Measurements from ENCODE around the gene ANKRD63. TPM values are rescaled to one million over a fixed set of nuclear protein-coding genes. Genes with fewer than 3 reads are reported as not detected.

ANKRD63 gene
- polyA plus RNA-seq, 3 donors, result not detected

DNA sequence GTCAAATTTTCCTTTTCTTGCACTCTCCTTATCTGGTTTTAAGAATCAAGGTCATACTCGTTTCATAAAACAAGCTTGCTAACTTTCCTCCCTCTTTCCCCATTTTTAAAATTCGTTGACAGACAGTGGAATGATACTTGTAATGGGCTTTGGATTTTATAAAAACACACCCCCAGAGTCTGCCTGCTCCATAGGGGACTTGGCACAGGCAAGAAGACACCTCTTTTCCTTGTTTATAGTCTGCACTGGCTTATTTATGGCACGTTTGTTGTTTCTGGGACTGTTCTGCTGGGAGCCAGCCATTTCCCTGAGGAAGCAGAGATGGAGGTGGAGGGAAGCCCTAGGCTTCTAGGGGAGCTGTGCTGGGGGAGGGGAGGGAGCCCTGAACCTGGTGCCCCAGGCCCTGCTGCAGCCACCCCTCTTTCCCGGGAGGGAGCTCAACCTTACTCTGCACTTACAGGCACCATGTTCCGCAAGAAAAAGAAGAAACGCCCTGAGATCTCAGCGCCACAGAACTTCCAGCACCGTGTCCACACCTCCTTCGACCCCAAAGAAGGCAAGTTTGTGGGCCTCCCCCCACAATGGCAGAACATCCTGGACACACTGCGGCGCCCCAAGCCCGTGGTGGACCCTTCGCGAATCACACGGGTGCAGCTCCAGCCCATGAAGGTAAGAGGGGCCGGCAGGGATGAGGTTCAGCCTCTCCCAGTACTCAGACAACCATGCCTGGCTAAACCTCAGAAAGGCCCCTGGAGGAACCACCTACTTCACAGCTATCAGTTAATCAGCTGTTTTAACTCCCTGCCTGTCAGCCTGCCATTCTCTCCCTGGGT is 18.3 kb downstream of the ANKRD63 start:
- H3K4me1 ChIP-seq (ENCODE audit: control insufficient read depth in 1 of 2, insufficient read depth in 2 of 2, low read length in 2 of 2), result no peaks in the 10 kb centered on the region
- intact Hi-C loops (cut with micrococcal nuclease), result no loop called here
- no peaks in the 10 kb centered on the region for H3K36me3 ChIP-seq (replicated peaks in 1 of 2; ENCODE audit: control insufficient read depth in 1 of 2, insufficient read depth in 2 of 2, low read length in 2 of 2)
- H3K27ac ChIP-seq (ENCODE audit: low read depth in 1 of 2, low read length in 2 of 2), result no peak overlapping the region
- TF ChIP-seq, protein P1, sequence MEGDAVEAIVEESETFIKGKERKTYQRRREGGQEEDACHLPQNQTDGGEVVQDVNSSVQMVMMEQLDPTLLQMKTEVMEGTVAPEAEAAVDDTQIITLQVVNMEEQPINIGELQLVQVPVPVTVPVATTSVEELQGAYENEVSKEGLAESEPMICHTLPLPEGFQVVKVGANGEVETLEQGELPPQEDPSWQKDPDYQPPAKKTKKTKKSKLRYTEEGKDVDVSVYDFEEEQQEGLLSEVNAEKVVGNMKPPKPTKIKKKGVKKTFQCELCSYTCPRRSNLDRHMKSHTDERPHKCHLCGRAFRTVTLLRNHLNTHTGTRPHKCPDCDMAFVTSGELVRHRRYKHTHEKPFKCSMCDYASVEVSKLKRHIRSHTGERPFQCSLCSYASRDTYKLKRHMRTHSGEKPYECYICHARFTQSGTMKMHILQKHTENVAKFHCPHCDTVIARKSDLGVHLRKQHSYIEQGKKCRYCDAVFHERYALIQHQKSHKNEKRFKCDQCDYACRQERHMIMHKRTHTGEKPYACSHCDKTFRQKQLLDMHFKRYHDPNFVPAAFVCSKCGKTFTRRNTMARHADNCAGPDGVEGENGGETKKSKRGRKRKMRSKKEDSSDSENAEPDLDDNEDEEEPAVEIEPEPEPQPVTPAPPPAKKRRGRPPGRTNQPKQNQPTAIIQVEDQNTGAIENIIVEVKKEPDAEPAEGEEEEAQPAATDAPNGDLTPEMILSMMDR (IDR thresholded peaks at IDR 0.05), result no peak
- Mint-ChIP-seq H3K27me3 (ENCODE audit: low read depth in 3 of 3) (peaks cover 0 to 13% (median 6%) of the 10 kb centered on the region in 3 donors), H3K4me3 (no peak overlapping the region), H3K9me3 (no peaks in the 10 kb centered on the region), H3K27ac (peak overlapping the region in 1 of 7 donors; percentile 19), H3K36me3 (no peaks in the 10 kb centered on the region), H3K4me1 (peaks cover 6% of the 10 kb centered on the region)
- no peaks in the 10 kb centered on the region for H3K9me3 ChIP-seq (replicated peaks in 1 of 2; ENCODE audit: control insufficient read depth in 1 of 2, insufficient read depth in 1 of 2, low read length in 2 of 2)
- H4K20me1 ChIP-seq (ENCODE audit: insufficient read depth, low read length), result no peaks in the 10 kb centered on the region
- H3K4me3 ChIP-seq (replicated peaks in 1 of 3; ENCODE audit: low read depth in 2 of 3, low read length in 3 of 3), result no peak overlapping the region
- H3K27me3 ChIP-seq (ENCODE audit: control insufficient read depth in 2 of 2, insufficient read depth in 2 of 2, low read length in 2 of 2), result no peaks in the 10 kb centered on the region
- no peak overlapping the region for H2AFZ ChIP-seq (ENCODE audit: insufficient read depth, low read depth, low read length, poor library complexity, severe bottlenecking)
- H3K79me2 ChIP-seq (ENCODE audit: insufficient read depth, low read length), result no peaks in the 10 kb centered on the region
- H3K9ac ChIP-seq (ENCODE audit: insufficient read depth, low read length, poor library complexity, severe bottlenecking), result no peak overlapping the region
- WGBS (ENCODE audit: insufficient coverage), result 95% methylated on average over 9 of the region's 16 CpGs
- no peak for DNase-seq
- H3K4me2 ChIP-seq (replicated peaks; ENCODE audit: extremely low read depth, low read length, poor library complexity, severe bottlenecking), result no peak overlapping the region

DNA sequence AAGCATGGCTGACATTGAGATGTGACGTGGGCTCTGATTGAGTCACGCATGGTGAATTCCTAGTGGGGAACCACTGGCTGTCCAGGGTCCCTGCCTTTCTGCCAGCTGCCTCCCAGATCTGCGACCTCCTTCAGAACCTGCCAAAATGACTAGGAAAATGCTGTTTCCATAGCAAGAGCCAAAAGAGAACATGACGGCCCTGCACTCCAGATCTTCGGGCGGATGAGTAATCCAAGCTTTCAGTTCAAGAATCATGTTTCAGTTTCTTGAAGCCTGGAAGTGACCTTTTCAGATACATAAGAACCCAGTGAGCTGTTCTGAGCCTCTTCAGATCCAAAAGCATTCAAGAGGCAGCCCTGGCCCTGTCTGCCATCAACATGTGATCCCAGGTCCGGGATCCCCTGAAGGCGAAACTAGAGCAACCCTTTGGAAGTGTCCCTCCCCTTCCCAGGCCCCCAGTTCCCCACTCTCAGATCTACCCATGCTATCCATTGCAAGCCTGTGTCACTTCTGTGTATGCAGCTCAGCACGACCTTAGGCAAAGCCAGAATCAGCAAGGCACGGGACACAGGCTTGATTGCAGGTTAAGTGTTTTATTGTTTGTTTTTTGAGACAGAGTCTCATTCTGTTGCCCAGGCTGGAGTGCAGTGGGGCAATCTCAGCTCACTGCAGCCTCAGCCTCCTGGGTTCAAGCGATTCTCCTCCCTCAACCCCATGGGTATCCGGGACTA is 19.7 kb downstream of the ANKRD63 start:
- Histone ChIP-seq H2AFZ (ENCODE audit: insufficient read depth, low read depth, low read length, poor library complexity, severe bottlenecking) (no peak overlapping the region), H3K9ac (ENCODE audit: insufficient read depth, low read length, poor library complexity, severe bottlenecking) (no peak overlapping the region), H3K4me1 (ENCODE audit: control insufficient read depth in 1 of 2, insufficient read depth in 2 of 2, low read length in 2 of 2) (no peaks in the 10 kb centered on the region), H3K79me2 (ENCODE audit: insufficient read depth, low read length) (no peaks in the 10 kb centered on the region), H4K20me1 (ENCODE audit: insufficient read depth, low read length) (no peaks in the 10 kb centered on the region), H3K27me3 (ENCODE audit: control insufficient read depth in 2 of 2, insufficient read depth in 2 of 2, low read length in 2 of 2) (no peaks in the 10 kb centered on the region), H3K4me2 (replicated peaks; ENCODE audit: extremely low read depth, low read length, poor library complexity, severe bottlenecking) (no peak overlapping the region), H3K9me3 (replicated peaks in 1 of 2; ENCODE audit: control insufficient read depth in 1 of 2, insufficient read depth in 1 of 2, low read length in 2 of 2) (no peaks in the 10 kb centered on the region), H3K27ac (ENCODE audit: low read depth in 1 of 2, low read length in 2 of 2) (no peak overlapping the region), H3K36me3 (replicated peaks in 1 of 2; ENCODE audit: control insufficient read depth in 1 of 2, insufficient read depth in 2 of 2, low read length in 2 of 2) (no peaks in the 10 kb centered on the region), H3K4me3 (replicated peaks in 1 of 3; ENCODE audit: low read depth in 2 of 3, low read length in 3 of 3) (no peak overlapping the region)
- no peaks in the 10 kb centered on the region for H3K36me3 Mint-ChIP-seq
- no peaks in the 10 kb centered on the region for H3K9me3 Mint-ChIP-seq
- H3K4me3 Mint-ChIP-seq, result no peak overlapping the region
- H3K27me3 Mint-ChIP-seq (ENCODE audit: low read depth in 3 of 3), result peaks cover 0 to 13% (median 7%) of the 10 kb centered on the region in 3 donors
- H3K4me1 Mint-ChIP-seq, result peaks cover 6% of the 10 kb centered on the region
- TF ChIP-seq, protein P1 (IDR thresholded peaks at IDR 0.05), result no peak
- no peak overlapping the region for H3K27ac Mint-ChIP-seq
- intact Hi-C loops (cut with micrococcal nuclease), result no loop called here
- 91% methylated on average over 10 of the region's 12 CpGs for WGBS (ENCODE audit: insufficient coverage)
- no peak for DNase-seq

Measured in CD14-positive monocyte (primary cell).